ENCODE data around the gene RAMP2. TPM values are rescaled to one million over a fixed set of nuclear protein-coding genes. Genes with fewer than 3 reads are reported as not detected.

RAMP2 gene
- total RNA-seq, 1 donor from 2014 or later = 67.5 TPM

DNA sequence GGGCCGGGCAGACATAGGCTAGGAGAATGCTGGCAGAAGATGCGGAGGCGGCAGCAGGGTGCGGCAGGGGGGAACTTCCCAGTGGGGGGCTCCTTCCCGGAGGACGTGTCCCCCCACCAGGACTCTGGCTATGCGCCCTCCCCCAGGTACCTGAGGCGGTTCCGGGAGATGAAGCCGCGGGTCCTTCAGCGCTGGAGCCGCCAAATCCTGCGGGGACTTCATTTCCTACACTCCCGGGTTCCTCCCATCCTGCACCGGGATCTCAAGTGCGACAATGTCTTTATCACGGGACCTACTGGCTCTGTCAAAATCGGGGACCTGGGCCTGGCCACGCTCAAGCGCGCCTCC lies 22.7 kb downstream of the RAMP2 start:
- intact Hi-C loops (cut with DNase I) = loop anchor here (5.0 kb wide), 1 partner anchor 819 kb away; no protein-coding TSS in a partner anchor
- no peak for DNase-seq (ENCODE audit: low spot score)
- no peak for ATAC-seq

- intact Hi-C loops (cut with DNase I) = loop anchor here (5.0 kb wide), 1 partner anchor 818 kb away; no protein-coding TSS in a partner anchor
- no peak for ATAC-seq
- no peak for DNase-seq (ENCODE audit: low spot score)
Observed at GRCh38 chr17:42784409-42784808, 23.4 kb downstream of the RAMP2 start.

DNA sequence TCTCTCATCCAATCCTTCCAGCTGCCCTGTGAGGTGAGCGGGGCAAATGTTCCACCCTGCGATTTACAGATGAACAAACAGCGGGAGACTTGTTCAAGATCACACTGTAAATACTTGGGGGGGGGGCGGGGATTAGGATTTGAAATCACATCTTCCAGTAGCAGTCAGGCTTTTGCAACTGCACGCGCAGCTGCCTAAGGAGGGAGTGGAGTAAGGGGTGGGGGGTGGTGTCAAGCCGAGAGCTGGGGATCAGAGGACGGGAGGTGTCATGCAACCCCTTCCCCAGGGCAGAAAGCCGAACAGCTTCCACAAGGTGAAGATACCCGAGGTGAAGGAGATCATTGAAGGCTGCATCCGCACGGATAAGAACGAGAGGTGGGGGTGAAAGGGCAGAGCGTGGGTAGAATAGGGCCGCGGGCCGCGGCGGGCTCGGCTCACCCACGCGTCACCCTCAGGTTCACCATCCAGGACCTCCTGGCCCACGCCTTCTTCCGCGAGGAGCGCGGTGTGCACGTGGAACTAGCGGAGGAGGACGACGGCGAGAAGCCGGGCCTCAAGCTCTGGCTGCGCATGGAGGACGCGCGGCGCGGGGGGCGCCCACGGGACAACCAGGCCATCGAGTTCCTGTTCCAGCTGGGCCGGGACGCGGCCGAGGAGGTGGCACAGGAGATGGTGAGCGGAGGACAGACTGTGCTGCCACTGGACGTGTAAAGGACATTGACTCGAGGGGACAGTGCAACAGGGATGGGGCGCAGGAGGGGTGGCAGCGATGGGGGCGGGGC lies 24.0 kb downstream of the RAMP2 start:
- intact Hi-C loops (cut with DNase I) = loop anchor here (5.0 kb wide), 1 partner anchor 817 kb away; no protein-coding TSS in a partner anchor
- ATAC-seq = no peak
- DNase-seq (ENCODE audit: low spot score) = no peak

- ATAC-seq (no peak), DNase-seq (ENCODE audit: low spot score) (no peak)
- intact Hi-C loops (cut with DNase I) = no loop called here
Observed at GRCh38 chr17:42787266-42787665, 26.2 kb downstream of the RAMP2 start.

DNA sequence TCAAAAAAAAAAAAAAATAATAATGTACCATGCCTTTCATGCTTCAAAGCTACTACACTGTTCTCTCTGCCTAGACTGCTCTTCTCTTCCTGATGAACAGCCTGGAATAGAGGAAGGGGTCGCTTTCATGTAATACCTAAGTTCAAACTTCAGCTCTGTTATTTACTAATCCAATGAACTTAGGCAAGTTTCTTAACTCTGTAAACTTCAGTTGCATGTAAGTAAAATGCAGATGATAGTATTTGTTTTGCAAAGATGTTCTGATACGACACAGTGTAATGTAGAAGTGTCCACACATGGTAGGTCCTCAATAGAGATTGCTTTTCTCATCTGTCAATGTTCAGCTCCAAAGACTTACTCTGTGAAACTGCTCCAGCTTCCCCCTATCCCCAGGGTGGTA lies 30.9 kb downstream of the RAMP2 start:
- intact Hi-C loops (cut with DNase I) = loop anchor here (10.0 kb wide), 1 partner anchor 577 kb away; no protein-coding TSS in a partner anchor
- no peak for DNase-seq (ENCODE audit: low spot score)
- ATAC-seq = no peak

GRCh38 chr17:42792545-42792944 lies 31.5 kb downstream of the RAMP2 start:
- ATAC-seq (no peak), DNase-seq (ENCODE audit: low spot score) (no peak)
- intact Hi-C loops (cut with DNase I) = loop anchor here (10.0 kb wide), 1 partner anchor 578 kb away; no protein-coding TSS in a partner anchor

DNA sequence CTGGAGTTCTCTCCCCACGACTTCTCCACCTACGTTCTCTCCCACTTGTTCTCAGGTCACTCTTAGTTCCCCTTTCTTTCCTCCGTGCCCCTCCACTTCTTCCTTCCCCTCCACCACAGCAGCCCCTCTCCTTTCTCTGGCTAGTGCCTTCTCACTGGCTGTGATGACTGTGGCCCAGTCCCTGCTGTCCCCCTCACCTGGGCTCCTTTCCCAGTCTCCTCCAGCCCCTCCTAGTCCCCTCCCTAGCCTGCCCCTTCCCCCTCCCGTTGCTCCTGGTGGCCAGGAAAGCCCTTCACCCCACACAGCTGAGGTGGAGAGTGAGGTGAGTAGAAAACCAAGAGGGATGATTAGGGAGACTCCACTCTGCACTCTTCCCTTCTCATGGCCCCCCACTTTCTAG lies 34.0 kb downstream of the RAMP2 start:
- intact Hi-C loops (cut with DNase I) = loop anchor here (10.0 kb wide), 1 partner anchor 580 kb away; no protein-coding TSS in a partner anchor
- ATAC-seq = no peak
- no peak for DNase-seq (ENCODE audit: low spot score)

DNA sequence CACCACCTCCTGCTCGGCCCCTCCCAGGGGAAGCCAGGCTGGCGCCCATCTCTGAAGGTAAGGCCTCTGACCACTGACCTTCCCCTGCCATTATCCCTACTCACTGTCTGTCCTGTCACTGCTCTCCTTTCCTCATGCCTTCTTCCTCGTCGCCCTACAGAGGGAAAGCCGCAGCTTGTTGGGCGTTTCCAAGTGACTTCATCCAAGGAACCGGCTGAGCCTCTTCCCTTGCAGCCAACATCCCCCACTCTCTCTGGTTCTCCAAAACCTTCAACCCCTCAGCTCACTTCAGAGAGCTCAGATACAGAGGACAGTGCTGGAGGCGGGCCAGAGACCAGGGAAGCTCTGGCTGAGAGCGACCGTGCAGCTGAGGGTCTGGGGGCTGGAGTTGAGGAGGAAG lies 34.4 kb downstream of the RAMP2 start:
- intact Hi-C loops (cut with DNase I) = loop anchor here (10.0 kb wide), 1 partner anchor 581 kb away; no protein-coding TSS in a partner anchor
- DNase-seq (ENCODE audit: low spot score) (no peak), ATAC-seq (no peak)

DNA sequence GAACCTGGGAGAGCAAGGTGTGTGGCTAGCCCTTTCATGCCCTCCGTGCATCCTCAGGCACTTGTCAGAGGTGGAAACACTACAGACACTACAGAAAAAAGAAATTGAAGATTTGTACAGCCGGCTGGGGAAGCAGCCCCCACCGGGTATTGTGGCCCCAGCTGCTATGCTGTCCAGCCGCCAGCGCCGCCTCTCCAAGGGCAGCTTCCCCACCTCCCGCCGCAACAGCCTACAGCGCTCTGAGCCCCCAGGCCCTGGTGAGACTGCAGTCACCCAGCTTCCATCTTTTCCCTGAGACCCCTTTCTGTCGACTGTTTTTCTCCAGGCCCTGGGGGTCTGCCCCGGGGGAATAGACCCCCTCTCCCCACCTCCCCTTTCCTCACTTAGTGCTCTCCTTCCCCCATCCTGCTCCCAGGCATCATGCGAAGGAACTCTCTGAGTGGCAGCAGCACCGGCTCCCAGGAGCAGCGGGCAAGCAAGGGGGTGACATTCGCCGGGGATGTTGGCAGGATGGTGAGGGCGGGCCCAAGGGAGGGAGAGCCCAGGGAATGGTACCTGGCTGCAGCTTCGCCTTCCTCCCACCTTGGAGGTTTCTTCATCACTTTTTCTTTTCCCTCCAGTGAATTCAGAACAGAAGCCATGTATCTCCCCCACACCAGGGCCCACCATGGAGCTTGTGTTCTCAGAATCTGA lies 35.2 kb downstream of the RAMP2 start:
- DNase-seq (ENCODE audit: low spot score) = no peak
- intact Hi-C loops (cut with DNase I) = loop anchor here (10.0 kb wide), 1 partner anchor 581 kb away; no protein-coding TSS in a partner anchor
- no peak for ATAC-seq

- ATAC-seq = no peak
- intact Hi-C loops (cut with DNase I) = loop anchor here (10.0 kb wide), 1 partner anchor 583 kb away; no protein-coding TSS in a partner anchor
- no peak for DNase-seq (ENCODE audit: low spot score)
Observed at GRCh38 chr17:42797067-42798007, 36.3 kb downstream of the RAMP2 start.

DNA sequence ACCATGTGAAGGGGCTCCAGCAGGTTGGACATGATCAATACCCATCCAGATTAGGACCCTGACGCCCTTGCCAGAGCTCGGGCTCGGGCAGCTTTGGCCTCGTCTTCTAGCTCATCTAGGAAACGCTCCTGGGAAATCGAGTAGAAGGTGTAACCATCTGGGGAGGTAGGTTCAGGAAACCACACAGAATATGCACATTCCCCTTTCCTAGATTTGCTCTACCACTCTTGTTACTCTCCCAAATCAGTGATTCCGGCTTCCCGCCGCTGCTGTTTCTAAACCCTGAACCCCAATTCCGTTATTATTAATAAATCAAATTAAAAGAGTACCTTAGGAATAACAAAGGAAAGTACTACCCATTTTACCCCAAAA lies 37.0 kb downstream of the RAMP2 start:
- no peak for ATAC-seq
- intact Hi-C loops (cut with DNase I) = loop anchor here (10.0 kb wide), 1 partner anchor 583 kb away; no protein-coding TSS in a partner anchor
- DNase-seq (ENCODE audit: low spot score) = no peak

DNA sequence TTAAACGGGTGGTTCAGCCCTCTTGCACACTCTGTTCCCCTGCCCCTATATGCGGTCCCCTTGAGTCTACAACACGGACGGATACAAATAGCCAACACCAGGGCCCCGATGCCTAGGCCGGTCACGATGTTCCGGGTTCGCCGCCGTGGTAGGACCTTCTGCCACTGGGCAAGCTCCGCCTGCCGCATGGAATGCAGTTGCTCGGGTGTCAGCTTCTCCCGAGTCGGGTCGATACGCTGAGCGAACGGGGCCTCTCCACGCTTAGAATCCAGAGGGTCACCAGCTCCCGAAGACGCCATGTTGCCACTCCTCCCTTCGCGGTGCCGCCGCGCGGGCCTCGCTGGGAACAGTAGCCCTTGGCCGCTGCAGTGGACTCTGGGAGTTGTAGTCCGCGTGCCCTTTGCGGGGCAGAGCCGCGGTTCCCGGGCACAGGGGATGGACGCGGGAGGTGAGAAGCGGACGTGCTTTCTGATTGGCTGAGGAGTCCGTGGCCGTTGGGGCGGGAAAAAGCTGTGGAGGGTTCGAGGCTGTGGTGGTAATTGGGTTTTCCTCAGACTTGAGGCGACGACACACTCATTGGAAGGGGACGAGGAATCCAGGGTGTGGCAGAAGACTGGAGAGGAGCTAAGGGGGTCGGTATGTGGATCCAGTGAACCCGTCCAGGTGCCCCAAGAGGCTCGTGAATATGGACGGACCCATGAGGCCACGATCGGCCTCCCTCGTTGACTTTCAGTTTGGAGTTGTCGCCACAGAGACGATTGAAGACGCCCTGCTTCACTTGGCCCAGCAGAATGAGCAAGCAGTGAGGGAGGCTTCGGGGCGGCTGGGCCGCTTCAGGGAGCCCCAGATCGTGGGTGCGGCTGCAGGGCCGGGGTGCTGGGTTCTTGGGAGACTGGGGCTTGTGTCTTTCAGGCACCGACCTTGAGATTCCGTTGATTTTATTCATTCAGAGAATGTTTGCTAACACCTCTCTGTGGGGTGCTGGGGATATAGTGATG lies 37.7 kb downstream of the RAMP2 start, which contains the start of the genes CNTD1 and COA3:
TSS of gene CNTD1 (plus strand) at position 479 of the 998 bp plus-strand sequence. CDS start at position 686, 207 bp downstream.
TSS of gene COA3 (minus strand) at position 322 of the 998 bp plus-strand sequence. CDS start at position 299, 23 bp downstream.
- DNase-seq (ENCODE audit: low spot score) (peak; percentile 90), ATAC-seq (peak; percentile 97)
- intact Hi-C loops (cut with DNase I) = loop anchor here (10.0 kb wide), 1 partner anchor 584 kb away; no protein-coding TSS in a partner anchor

DNA sequence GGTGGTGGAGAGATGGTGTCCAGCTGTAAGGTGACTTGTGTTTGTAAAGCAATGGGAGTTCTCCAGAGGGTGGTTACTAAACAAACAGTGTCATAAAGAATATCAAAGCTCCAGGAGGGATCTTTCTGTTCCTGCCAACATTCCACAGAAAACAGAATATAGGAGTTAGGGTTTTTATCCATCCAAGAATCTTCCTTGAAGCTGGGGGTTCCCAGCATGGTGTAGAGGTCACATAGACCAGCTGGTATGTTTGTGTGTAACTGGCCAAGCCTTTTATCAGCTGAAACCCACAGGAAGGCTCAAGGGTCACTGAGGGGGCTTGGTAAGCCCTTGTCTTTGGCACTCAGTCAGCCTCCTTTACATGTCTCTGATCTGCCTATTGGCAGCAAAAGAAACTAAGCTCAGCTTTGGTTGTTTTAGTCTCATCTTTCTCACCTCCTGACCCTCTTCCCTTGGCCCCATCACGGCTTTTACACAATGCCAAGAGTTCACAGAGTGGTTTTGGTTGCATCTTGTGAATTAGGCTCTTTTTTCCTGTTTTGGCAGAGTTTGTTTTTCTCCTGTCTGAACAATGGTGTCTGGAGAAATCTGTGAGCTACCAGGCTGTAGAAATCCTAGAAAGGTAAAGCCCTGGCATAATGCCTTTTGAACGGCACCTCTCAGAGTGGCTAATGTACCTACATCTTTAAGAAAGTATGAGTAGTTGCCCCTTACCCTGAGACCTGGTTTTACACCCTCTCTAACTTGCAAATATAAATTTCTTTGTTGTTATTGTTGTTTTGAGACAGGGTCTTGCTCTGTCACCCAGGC lies 42.3 kb downstream of the RAMP2 start:
- ATAC-seq = no peak
- intact Hi-C loops (cut with DNase I) = no loop called here
- DNase-seq (ENCODE audit: low spot score) = no peak

- no peak for ATAC-seq
- DNase-seq (ENCODE audit: low spot score) = no peak
- intact Hi-C loops (cut with DNase I) = no loop called here
Observed at GRCh38 chr17:42804918-42805367, 43.9 kb downstream of the RAMP2 start.

DNA sequence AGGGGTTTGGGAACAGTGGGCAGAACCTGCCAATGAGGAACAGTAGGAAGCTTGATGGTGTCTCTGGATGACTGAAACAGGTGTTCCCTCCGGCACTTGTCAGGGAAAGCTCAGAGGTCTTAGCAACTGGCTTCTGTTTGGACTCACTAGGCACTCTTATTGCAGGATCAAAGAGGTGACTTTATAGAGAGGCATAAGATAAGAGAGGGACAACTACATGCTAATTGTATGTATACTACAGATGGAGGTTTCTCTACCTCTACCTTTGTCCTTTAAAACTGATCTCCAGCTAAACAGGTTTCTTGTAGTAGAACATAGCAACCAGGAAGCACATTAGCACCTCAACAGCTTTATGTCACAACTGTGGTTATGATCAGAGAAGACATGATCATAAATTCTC lies 45.2 kb downstream of the RAMP2 start:
- ATAC-seq (no peak), DNase-seq (ENCODE audit: low spot score) (no peak)
- intact Hi-C loops (cut with DNase I) = no loop called here

DNA sequence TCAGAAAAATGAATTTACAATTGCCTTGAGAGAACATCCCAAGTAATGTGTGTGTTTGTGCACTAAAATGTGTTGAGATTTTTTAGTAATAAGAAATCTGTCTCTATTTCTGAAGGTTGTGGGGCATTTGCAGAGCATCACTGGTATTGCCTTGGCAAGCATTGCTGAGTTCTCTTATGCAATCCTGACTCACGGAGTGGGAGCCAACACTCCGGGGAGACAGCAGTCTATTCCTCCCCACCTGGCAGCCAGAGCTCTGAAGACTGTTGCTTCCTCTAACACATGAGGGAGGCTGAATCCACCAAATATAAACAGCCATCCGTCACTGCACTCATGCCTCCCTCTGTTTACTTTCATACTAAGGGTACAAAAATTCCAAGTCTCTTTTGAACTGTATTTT lies 48.2 kb downstream of the RAMP2 start:
- ATAC-seq (peak; percentile 97), DNase-seq (ENCODE audit: low spot score) (no peak)
- intact Hi-C loops (cut with DNase I) = no loop called here
